Keratinocyte (primary cell): ENCODE measurements around the gene ALPP. TPM values are rescaled to one million over a fixed set of nuclear protein-coding genes. Genes with fewer than 3 reads are reported as not detected.
"Not testable (repeated sequence)": the region's sequence is repeated elsewhere in the genome, so short reads cannot be mapped to it uniquely, and the experiment has no call there.

Experiments
- DNase-seq: peaks from one replicate; pipeline ENCODE4 v3.0.0-alpha.2; 2011; ENCODE audit warnings: low read depth, missing footprints, low spot score
- FAIRE-seq: peaks from 2 replicates; lab custom pipeline; 2011; peaks lifted over from hg19 to GRCh38; lab: Jason Lieb, UNC
- H2AFZ ChIP-seq: 2 replicates; pipeline ENCODE4 v1.6.0; 2012; ENCODE audit warnings: low read length, control low read depth, inconsistent platforms; ENCODE audit not compliant: control insufficient read depth
- H3K27ac ChIP-seq: 2 replicates; pipeline ENCODE4 v1.5.1; 2011; ENCODE audit warnings: low read length; ENCODE audit not compliant: control insufficient read depth, insufficient read depth
- H3K27me3 ChIP-seq: 3 replicates; pipeline ENCODE4 v1.6.0; 2011; ENCODE audit warnings: low read length; ENCODE audit not compliant: control insufficient read depth, insufficient read depth; ENCODE audit errors: extremely low read depth
- H3K36me3 ChIP-seq, 2 experiments: 2 replicates in 1 of 2; 3 replicates in 1 of 2; pipeline ENCODE4 v1.5.1; 2011; ENCODE audit warnings: low read length in 2 of 2, mild to moderate bottlenecking in 1 of 2; ENCODE audit not compliant: control insufficient read depth in 2 of 2, insufficient read depth in 2 of 2; ENCODE audit errors: extremely low read depth in 1 of 2
- H3K4me1 ChIP-seq: 3 replicates; pipeline ENCODE4 v1.5.1; 2011; ENCODE audit warnings: low read length; ENCODE audit not compliant: control insufficient read depth, insufficient read depth; ENCODE audit errors: extremely low read depth
- H3K4me2 ChIP-seq: 3 replicates; pipeline ENCODE4 v1.6.0; 2011; ENCODE audit warnings: low read depth, low read length; ENCODE audit not compliant: control insufficient read depth, insufficient read depth; ENCODE audit errors: extremely low read depth
- H3K4me3 ChIP-seq, 3 experiments: fragments of 200-600 bp in 1 of 3; sonication (generic) in 1 of 3; 2 replicates in 2 of 3; 3 replicates in 1 of 3; pipeline ENCODE4 v1.5.1; 2011 to 2016; ENCODE audit warnings: low read length in 3 of 3, mild to moderate bottlenecking in 3 of 3, control low read depth in 2 of 3, inconsistent platforms in 1 of 3, low read depth in 1 of 3, mixed read lengths in 1 of 3, mixed run types in 1 of 3, moderate library complexity in 1 of 3; ENCODE audit not compliant: control insufficient read depth in 2 of 3, insufficient read depth in 2 of 3; ENCODE audit errors: extremely low read depth in 1 of 3
- H3K79me2 ChIP-seq: 2 replicates; pipeline ENCODE4 v1.6.0; 2012; ENCODE audit warnings: low read length; ENCODE audit not compliant: control insufficient read depth, insufficient read depth
- H3K9ac ChIP-seq: 3 replicates; pipeline ENCODE4 v1.6.0; 2011; ENCODE audit warnings: low read length; ENCODE audit not compliant: control insufficient read depth, insufficient read depth; ENCODE audit errors: extremely low read depth
- H3K9me1 ChIP-seq: 3 replicates; pipeline ENCODE4 v1.6.0; 2011; ENCODE audit warnings: low read length; ENCODE audit not compliant: control insufficient read depth, insufficient read depth; ENCODE audit errors: extremely low read depth
- H3K9me3 ChIP-seq: 2 replicates; pipeline ENCODE4 v1.5.1; 2012; ENCODE audit warnings: low read depth, low read length; ENCODE audit not compliant: control insufficient read depth
- H4K20me1 ChIP-seq: 3 replicates; pipeline ENCODE4 v1.6.0; 2011; ENCODE audit warnings: low read length; ENCODE audit not compliant: control insufficient read depth, insufficient read depth; ENCODE audit errors: extremely low read depth
- EZH2 ChIP-seq: IDR thresholded peaks from one replicate; pipeline ENCODE4 v1.6.1; 2012; ENCODE audit warnings: inconsistent platforms, mild to moderate bottlenecking, low read length, moderate library complexity
- dilution Hi-C: fragments of 300-500 bp; cut with MboI; formaldehyde crosslinking; loops from one replicate; pipeline ENCODE4 v1.7.0; 2020; ENCODE audit warnings: low sequenced_read_pairs; ENCODE audit not compliant: extremely low pct_ligation_motif_present
- polyA plus RNA-seq, 5 experiments: library from polyadenylated mRNA; depleted of rRNA in 3 of 5; stranded (reverse) in 3 of 5; stranded (forward) in 1 of 5; unstranded in 1 of 5; fragments of >200 nt; gene quantifications; 1 replicate in 1 of 5; 2 replicates in 3 of 5; 3 replicates in 1 of 5; pipeline versions ENCODE4 v1.2.1 to v1.2.3, GENCODE V29; 2011 to 2012; ENCODE audit warnings: missing spikeins in 2 of 5, low read depth in 1 of 5, low replicate concordance in 1 of 5
- TF ChIP-seq, protein P1 (sequence below), 3 experiments: IDR thresholded peaks in 1 of 3; conservative IDR thresholded peaks in 1 of 3; optimal IDR thresholded peaks in 1 of 3; 2 replicates in 2 of 3; 3 replicates in 1 of 3; pipeline versions ENCODE3 to v1.5.1; 2011; ENCODE audit warnings: low read length in 3 of 3, mild to moderate bottlenecking in 3 of 3, moderate library complexity in 2 of 3, control low read depth in 1 of 3, inconsistent platforms in 1 of 3; ENCODE audit not compliant: insufficient read depth in 2 of 3; ENCODE audit errors: extremely low read depth in 1 of 3

ALPP gene
- polyA plus RNA-seq, 1 donor (not counting 4 experiments of a cell fraction or from before 2014, with no cell fraction given), result not detected

DNA sequence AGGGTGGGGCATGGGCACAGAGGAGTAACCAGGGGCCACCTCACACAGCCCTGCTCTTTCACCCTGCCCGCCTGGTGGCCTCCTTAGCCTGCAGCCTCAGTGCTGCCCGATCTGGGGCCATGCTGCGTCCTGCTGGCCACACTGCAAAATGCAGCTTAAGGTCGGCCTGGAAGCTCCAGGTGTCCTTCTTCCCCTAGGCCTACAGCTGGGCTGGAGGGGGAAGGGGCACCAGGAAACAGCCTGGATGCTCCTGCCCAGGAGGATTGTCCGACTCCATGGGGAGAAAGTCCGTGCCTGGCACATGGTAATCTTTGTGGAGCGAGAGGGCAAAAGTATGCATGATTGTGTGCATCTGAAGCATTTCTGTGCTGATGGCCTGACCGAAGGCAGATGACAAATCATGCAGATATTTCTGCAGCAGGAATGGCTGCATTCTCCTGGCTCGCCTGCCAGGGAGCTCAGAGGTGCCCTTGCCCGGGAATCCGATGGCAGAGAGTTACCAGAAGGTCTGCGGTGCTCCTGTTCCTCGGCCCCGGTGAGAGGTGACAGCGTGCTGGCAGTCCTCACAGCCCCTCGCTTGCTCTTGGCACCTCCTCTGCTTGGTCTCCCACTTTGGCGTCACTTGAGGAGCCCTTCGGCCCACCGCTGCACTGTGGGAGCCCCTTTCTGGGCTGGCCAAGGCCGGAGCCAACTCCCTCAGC, 12.8 kb upstream of the ALPP start:
- Histone ChIP-seq H3K27ac (no peak overlapping the region), H3K4me2 (no peak overlapping the region), H3K79me2 (no peaks in the 10 kb centered on the region), H4K20me1 (no peaks in the 10 kb centered on the region), H3K4me3 (no peak overlapping the region), H3K4me1 (no peaks in the 10 kb centered on the region), H3K9me3 (no peaks in the 10 kb centered on the region), H2AFZ (no peak overlapping the region), H3K9me1 (no peaks in the 10 kb centered on the region), H3K27me3 (peaks cover 3% of the 10 kb centered on the region), H3K36me3 (no peaks in the 10 kb centered on the region), H3K9ac (no peak overlapping the region)
- TF ChIP-seq, protein P1, sequence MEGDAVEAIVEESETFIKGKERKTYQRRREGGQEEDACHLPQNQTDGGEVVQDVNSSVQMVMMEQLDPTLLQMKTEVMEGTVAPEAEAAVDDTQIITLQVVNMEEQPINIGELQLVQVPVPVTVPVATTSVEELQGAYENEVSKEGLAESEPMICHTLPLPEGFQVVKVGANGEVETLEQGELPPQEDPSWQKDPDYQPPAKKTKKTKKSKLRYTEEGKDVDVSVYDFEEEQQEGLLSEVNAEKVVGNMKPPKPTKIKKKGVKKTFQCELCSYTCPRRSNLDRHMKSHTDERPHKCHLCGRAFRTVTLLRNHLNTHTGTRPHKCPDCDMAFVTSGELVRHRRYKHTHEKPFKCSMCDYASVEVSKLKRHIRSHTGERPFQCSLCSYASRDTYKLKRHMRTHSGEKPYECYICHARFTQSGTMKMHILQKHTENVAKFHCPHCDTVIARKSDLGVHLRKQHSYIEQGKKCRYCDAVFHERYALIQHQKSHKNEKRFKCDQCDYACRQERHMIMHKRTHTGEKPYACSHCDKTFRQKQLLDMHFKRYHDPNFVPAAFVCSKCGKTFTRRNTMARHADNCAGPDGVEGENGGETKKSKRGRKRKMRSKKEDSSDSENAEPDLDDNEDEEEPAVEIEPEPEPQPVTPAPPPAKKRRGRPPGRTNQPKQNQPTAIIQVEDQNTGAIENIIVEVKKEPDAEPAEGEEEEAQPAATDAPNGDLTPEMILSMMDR (optimal IDR thresholded peaks at IDR 0.05 in 1 of 3, IDR thresholded peaks at IDR 0.05 in 1 of 3, conservative IDR thresholded peaks at IDR 0.05 in 1 of 3; ENCODE audit: extremely low read depth in 1 of 3, insufficient read depth in 2 of 3, low read length in 3 of 3), result peak; percentile 19 to 74 (median 47)
- TF ChIP-seq EZH2, result no peak
- FAIRE-seq (no peak), DNase-seq (no peak)
- dilution Hi-C loops, result no loop called here

DNA sequence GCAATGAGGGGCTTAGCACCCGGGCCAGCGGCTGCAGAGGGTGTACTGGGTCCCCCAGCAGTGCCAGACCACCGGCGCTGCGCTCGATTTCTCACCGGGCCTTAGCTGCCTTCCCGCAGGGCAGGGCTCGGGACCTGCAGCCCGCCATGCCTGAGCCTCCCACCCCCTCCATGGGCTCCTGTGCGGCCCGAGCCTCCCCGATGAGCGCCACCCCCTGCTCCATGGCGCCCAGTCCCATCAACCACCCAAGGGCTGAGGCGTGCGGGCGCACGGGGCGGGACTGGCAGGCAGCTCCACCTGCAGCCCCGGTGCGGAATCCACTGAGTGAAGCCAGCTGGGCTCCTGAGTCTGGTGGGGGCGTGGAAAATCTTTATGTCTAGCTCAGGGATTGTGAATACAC, 12.1 kb upstream of the ALPP start:
- H3K36me3 ChIP-seq, H3K79me2 ChIP-seq, H3K27me3 ChIP-seq, H4K20me1 ChIP-seq, FAIRE-seq, H3K4me3 ChIP-seq, dilution Hi-C loops, H3K4me2 ChIP-seq, H3K9ac ChIP-seq, H3K9me1 ChIP-seq, H2AFZ ChIP-seq, H3K9me3 ChIP-seq, H3K27ac ChIP-seq, H3K4me1 ChIP-seq, DNase-seq: not testable (repeated sequence)

DNA sequence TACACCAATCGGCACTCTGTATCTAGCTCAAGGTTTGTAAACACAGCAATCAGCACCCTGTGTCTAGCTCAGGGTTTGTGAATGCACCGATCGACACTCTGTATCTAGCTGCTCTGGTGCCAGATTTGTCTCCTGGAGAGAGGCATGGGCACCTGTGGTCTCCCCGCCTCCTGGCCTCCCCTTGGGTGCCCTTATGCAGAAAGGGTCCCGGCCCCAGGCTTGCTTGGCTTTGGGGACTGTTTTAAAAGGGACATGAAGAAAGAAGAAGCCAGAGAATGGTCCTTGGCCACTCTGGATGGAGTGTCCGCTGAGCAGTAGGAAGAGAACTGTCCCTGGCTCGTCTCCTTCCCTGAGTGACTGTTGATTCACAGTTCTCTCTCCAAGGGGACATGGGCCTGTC, 11.5 kb upstream of the ALPP start:
- dilution Hi-C loops, result no loop called here
- TF ChIP-seq, protein P1 (optimal IDR thresholded peaks at IDR 0.05 in 1 of 3, IDR thresholded peaks at IDR 0.05 in 1 of 3, conservative IDR thresholded peaks at IDR 0.05 in 1 of 3; ENCODE audit: extremely low read depth in 1 of 3, insufficient read depth in 2 of 3, low read length in 3 of 3), result no peak
- TF ChIP-seq EZH2, result no peak
- peaks cover 3% of the 10 kb centered on the region for H3K27me3 ChIP-seq
- H3K79me2 ChIP-seq, result no peaks in the 10 kb centered on the region
- FAIRE-seq (no peak), DNase-seq (no peak)
- H3K9me3 ChIP-seq, result no peaks in the 10 kb centered on the region
- no peak overlapping the region for H2AFZ ChIP-seq
- H3K27ac ChIP-seq, result no peak overlapping the region
- no peaks in the 10 kb centered on the region for H3K36me3 ChIP-seq
- no peak overlapping the region for H3K4me3 ChIP-seq
- H4K20me1 ChIP-seq, result no peaks in the 10 kb centered on the region
- no peaks in the 10 kb centered on the region for H3K4me1 ChIP-seq
- H3K9ac ChIP-seq, result no peak overlapping the region
- no peaks in the 10 kb centered on the region for H3K9me1 ChIP-seq
- no peak overlapping the region for H3K4me2 ChIP-seq
